Stomach (tissue), 4 donors: Measurements from ENCODE around the gene PSMB7.

Experiments
- CTCF ChIP-seq, 7 experiments: fragments of 450-650 bp in 4 of 7; fragments of 200-600 bp in 3 of 7; sonication (generic) in 3 of 7; IDR thresholded peaks; one replicate each; pipeline ENCODE4 v1.5.1; 2016 to 2019; ENCODE audit warnings: antibody characterized with exemption in 7 of 7, control low read depth in 2 of 7, mild to moderate bottlenecking in 1 of 7
- EP300 ChIP-seq: sonication (generic); formaldehyde crosslinking; IDR thresholded peaks from one replicate; pipeline ENCODE4 v1.6.1; 2017; ENCODE audit warnings: antibody characterized with exemption
- POLR2A ChIP-seq, 4 donors: fragments of 450-650 bp; IDR thresholded peaks; one replicate each; pipeline ENCODE4 v1.6.1; 2016; ENCODE audit warnings: antibody characterized with exemption in 4 of 4, control low read depth in 2 of 4, mild to moderate bottlenecking in 1 of 4, moderate library complexity in 1 of 4
- POLR2AphosphoS5 ChIP-seq, 3 donors: sonication (generic); formaldehyde crosslinking; IDR thresholded peaks; one replicate each; pipeline ENCODE4 v1.6.1; 2016; ENCODE audit warnings: antibody characterized with exemption in 3 of 3

GRCh38 chr9:124352616-124353015 is 62.6 kb downstream of the PSMB7 start:
- TF ChIP-seq POLR2A (IDR thresholded peaks at IDR 0.05) (no peak), CTCF (IDR thresholded peaks at IDR 0.05) (no peak), POLR2AphosphoS5 (IDR thresholded peaks at IDR 0.05) (no peak), EP300 (no peak)
